Measurements from ENCODE around the gene TTLL12.

Gene TTLL12

DNA sequence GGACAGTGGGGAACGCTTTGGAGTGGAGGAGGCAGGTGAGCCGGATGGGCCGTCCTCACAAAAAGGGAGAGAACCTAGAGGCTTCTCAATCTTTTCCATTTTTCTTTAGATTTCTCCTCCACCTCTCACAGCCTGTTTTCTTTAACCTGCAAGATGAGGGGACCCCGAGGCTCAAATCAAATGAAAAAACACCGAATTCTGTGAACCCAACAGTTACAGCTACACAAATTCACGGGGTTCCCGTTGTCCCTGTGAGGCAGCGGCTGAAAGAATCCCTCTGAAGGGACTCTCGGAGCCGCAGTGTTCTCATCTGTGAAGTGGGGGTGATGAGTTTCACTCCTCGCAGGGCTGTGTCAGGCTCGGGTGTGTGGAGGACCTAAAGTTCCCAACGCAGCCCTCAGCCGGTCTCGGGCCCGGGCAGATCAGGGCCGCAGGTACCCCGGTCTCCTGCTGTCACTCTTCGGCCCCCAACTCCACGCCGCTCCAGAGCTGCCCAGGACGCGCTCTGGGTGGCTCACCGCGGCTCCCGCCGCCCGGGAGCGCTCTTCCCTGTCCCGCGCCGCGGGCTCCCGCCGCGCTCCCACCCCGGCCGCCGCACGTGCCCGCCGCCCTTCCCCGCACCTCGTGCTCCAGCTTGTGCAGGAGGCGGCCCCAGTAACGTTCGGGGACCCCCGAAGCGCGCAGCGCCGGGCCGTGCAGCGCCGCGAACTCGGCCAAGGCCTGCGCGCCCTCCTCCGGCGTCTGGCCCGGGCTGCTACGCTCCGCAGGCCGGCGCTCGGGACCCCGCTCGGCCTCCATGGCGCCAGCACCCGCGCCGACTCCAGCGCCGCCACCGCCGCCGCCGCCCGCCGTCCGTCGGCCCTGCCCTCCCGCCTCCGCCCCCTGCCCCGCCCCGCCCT lies at the start of gene TTLL12:
TTLL12 (minus strand) TSS at position 863 of the 899 bp plus-strand sequence; CDS start at position 798, 65 bp downstream.
- DNase-seq, result peak; percentile 58 to 61

DNA sequence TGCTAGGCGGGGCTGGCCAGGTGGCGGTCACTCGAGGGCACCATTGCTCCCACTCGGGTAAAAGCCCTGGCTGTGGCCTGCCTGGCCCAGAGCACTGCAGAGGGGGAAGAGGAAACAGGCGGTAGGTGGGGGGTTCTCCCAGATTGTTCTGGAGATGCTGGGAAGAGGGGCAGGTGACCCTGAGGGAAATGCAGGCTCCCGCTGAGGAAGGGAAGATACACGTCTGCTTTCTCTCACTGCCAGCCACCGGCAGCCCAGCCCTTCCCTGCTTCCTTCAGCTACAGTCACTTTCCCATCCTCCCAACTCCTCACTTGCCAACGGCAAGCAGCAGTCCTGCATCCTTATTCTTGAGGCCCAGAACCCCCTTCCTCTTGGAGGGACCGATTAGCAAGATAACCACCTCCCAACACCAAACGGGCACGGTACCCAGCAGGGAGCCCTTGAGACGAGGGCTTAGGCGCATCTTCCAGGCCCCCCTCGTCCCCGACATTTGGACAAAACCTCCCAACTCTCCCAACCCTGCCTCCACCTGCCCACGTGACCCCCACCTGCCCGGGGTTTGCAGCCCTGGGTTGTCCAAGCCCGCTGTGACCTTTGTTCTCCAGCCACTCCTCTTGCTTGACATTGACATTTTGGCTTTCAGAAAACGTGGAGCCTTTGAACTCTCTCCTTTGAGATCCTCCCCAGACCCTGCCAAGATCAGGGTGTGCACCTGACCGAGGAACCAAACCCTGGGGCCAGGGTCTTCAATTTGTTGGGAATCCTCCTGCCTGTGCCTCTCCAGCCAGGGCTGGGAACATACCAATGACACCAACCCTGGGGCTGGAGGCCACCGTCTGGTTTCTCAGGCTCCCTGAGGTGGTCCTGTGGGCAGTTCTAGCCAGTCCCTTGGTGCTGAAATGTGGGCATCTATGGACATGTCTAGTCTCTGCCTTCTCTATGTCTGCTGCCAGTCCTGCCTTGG lies 48.8 kb upstream of the TTLL12 start:
- no peak for DNase-seq

DNA sequence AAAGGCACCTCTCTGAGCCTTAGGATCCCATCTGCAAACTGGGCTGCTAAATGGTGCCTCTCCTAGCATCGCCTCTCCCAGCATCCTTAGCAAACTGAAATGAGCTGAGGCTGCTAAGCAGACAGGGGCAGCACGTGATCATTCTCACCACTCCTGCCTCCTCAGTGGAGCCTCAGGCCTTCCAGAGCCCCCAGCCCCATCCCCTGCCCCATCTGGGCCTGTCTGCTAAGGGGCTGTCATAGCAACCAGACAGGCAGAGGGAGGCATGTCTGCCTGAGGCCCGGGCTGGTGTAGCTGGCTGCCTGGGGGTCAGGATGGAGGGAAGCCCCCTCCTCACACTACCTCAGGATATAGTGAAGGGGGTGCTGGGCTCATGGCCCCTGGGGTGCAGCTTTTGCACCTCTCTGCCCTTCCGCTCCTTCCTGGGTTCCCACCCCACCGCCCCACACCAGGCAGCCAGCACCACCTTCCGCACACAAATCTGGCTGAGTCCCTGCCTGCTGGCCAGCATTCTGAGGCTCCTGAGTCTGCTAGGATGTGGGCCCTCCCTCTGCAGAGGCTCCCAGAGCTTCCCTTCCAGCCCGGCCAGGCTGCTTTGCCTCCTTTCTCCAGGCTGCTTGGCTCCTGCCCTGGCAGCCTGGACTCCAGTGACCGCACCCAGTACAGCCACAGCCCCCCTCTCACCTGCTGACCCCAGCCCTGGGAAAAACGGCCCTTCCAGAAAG lies 47.5 kb upstream of the TTLL12 start:
- DNase-seq, result no peak

DNA sequence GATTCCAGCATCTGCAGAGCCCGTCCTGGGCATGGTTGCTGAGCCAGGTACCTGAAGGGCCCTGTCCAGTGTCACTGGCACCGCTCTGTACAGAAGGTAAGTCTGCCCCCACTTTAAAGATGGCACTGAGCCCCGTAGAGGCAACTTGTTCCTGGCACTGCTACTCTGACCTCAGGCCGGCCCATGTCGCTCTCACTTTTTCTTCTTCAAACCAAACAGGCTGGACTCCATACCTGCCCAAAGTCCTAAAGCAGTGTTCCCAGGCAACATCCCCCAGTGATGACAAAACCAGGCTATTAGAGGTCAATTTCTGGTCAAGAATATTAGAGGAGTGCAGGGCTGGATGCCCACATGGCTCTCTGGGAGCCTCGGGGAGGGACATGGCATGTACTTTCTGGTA lies 46.6 kb upstream of the TTLL12 start:
- DNase-seq, result no peak

DNA sequence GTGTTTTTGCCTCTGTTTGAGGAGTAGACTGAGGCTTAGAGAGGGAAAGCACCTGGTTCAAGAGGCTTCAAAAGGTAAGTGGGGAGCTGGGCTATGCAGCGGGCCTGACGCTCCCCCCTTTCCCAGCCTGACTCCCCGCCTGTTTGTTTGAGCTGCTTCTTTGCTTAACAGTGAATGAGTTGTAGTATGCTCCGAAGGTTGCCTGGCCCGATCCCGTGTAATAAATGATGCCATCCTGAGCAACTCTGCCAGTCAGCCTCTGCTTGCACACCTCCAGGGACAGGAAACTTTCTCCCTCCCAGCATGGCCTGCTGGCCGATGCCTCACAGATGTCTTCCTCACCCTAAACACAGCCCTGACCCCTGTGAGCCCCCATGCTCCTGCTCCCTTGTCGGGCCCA lies 45.5 kb upstream of the TTLL12 start:
- DNase-seq, result no peak

DNA sequence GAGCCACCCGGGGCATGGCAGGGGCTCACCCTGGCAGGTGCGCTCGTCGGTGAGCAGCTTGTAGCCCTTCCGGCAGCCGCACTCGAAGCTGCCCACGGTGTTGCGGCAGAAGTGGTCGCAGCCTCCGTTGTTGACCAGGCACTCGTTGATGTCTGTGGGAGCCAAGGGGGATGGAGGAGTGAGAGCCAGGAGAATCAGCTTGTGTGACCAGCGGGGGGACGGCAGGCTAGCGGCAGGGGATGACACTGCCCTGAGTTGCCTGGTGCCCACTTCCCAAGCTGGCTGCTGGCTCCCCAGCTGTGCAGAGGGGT lies 44.7 kb upstream of the TTLL12 start:
- DNase-seq, result no peak

DNA sequence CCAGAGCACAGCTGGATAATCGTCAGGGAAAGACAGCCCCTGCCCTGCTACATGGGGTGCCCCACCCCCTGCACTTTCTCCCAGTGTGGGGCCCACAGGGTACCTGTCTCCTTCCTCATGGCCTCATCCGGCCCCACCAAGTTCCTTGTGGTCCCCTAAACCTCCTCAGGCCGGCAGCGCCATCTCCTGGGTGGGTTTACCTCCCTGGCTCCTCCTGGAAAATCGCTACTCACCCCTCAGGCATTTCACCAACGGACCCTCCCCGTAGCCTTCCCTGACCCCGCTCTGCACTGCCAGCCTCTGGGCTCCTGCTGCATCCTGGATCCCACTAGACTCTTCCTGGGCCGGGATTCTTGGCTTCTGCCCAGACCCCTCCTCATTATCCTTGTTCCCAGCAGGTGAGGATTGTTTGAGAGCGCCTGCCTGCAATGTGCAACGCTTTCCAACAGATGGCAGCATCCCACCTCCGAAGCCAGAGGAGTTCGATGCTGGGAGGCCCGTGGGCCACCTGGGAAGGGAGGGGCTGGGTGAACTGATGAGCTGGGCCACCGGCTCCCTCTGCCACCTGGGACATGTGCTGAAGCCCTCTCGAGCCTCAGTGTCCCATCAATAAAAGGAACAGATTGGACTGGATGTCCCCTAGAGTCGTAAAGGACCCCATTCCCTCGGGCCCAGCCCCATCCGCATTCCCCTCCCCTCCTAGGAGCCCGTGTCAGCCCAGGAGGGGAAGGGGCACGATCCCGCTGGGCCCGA lies 44.2 kb upstream of the TTLL12 start:
- DNase-seq, result peak; percentile 65

DNA sequence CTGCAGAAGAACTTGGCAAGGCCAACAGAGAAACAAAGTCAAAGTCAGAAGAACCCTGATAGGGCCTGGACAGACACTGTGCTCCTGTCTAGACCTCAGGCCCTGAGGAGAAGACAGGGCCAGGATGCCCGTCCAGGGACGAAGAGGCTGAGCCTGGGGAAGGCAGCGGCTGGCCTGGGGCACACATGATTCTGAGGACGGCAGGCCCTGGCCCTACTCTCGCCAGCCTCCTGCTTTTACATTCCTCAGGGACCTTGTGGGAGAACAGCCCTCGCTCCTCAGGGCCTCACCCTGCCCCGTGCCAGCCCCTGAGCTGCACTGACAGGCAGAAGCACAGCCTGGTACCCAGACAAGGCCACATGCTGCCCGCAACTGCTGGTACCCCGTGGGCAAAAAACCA lies 43.6 kb upstream of the TTLL12 start:
- DNase-seq, result no peak

DNA sequence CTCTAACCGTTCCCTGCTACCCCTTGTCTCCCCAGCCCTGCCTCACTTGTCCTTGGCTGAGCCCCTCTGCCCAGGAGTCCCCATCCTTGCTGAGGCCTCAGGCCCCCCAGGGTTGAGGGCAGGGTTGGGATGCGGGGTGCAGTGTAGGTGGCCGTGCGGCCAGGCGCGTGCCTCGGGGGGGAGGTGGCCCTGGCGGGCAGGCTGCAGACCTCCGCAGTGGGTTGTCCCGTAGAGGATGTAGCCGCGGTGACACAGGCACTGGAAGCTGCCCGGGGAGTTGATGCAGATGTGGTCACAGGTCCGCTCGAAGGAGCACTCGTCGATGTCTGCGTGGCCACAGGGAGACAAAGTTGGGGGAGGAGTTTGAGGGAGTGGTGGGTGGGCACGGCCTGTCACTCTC lies 41.9 kb upstream of the TTLL12 start:
- no peak for DNase-seq

DNA sequence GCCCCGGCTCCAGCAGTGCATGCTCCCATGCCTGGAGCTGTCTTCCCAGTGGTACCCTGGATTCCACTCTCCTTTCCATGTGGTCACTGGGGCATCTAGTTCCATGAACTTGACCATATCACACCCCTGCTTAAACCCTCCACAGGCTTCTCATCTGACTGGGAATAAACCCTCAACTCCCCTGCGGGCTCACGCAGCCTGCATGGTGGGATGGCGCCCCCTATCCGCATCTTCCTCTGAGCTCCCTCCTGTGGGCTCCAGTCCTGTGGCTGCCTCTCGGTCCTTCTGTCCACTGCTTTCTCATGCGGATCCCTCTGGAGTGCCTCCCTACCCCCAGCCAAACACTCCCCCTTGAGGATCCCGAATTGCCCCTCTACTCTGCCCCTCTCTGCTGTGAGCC lies 41.4 kb upstream of the TTLL12 start:
- DNase-seq, result peak in 1 of 2 donors; percentile 9

DNA sequence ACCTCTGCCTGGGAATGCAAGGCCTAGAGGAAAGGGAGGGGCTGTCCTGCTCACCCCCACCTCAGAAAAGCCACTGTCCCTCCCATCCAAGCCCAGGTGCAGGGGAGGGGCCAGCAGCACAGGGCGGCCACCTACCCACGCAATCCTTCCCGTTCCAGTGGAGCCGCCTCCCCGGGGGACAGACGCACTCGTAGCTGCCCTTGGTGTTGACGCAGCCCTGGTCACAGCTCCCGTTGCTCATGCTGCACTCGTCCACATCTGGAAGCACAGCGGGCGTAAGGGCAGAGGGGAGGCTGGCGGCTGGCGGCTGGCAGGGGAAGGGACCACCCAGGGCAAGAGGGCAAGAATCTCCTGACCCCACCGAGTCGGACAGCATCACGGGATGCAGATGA lies 40.3 kb upstream of the TTLL12 start:
- no peak for DNase-seq

DNA sequence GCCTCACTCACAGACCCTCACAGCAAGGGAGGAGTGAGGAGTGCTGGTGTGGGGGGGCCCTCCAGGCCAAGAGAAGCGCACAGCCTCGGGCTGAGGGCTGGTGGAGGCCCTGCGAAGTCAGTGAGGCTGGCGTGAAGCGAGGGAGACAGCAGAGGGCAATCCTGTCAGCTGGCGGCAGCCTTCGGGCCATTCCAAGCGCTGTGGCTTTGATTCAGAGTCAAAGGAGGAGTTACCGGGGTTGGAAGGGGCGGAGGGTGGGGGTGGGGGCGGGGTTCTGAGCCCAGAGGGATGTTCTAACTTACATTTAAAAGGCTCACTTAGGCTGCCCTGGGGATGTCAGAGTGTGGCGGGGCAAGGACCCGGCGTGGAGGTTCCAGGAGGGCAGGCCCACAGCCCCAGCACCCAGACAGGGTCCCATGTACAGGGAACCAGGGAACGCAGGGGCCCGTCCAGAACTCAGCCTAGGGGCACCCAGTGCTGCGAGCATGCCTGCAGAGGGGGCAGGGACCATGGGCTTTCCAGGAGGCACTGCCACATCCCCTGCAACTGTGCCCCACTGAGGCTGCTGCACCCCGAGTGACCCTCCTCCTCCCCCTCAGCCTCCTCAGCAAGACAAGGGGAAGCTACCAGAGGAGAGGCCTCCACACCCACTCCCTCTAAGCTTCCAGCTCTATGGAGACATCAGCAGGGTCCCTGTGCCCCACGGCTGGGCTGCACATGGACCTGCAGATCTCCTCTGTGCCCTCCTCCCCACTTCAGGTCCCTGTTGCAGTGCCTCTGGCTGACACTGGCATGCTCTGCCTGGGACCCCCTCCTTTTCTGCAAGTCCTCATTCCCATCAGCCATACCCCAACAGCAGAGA lies 39.7 kb upstream of the TTLL12 start:
- DNase-seq, result no peak

DNA sequence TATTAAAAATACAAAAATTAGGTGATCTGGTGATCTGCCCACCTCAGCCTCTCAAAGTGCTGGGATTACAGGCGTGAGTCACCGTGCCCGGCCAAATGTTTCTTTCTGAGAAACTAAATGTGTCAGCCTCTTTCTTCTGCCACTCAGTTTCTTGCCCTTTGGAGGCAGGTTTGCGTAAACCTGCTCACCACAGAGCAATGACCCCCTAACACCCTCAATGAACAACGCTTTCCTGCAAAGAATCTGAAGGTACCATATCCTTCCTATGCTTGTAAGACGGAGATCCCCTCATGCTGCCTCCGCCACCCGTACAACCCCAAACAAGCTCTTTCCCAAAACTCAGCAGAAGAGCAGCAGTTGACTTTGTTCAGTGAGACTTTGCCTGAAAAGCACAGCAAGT lies 38.7 kb upstream of the TTLL12 start:
- DNase-seq, result no peak

DNA sequence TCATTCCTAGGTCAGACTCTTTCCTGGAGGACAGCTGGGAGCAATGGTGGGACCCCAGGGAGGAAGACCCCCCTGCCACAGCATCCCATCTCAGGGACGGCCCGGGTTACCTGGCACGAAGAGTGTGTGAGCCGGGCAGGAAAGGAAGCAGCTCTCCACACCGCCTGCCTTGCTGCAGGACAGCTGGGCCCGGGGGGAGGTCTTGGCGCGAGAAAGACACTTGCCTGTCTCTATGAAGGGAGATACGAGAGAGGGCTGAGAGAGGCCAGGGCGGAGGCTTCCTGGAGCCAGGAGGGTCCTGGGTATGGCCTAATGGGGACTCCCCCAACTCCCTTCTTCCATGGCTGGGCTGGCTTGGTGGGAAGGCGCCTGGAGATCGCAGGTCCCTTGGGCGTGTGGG lies 36.1 kb upstream of the TTLL12 start:
- no peak for DNase-seq

DNA sequence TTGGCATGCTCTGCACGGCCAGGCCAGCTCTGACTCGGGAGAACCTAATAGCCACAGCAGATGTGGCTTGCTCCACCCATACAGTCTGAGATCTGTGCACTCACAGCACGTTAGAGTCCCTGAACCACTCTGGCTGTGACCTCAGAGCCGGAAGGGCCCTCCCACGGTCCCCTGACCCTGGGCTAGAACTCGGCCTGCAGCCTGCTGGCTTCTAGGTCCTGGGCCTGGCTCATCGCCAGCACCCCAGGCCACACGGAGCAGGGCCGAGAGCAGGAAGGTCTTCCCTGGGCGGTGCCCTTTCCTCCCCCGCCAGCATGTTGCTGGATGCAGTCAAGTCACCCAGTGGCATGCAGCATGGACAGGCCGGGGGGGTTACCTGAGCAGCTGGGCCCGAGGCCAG lies 35.3 kb upstream of the TTLL12 start:
- DNase-seq, result no peak

DNA sequence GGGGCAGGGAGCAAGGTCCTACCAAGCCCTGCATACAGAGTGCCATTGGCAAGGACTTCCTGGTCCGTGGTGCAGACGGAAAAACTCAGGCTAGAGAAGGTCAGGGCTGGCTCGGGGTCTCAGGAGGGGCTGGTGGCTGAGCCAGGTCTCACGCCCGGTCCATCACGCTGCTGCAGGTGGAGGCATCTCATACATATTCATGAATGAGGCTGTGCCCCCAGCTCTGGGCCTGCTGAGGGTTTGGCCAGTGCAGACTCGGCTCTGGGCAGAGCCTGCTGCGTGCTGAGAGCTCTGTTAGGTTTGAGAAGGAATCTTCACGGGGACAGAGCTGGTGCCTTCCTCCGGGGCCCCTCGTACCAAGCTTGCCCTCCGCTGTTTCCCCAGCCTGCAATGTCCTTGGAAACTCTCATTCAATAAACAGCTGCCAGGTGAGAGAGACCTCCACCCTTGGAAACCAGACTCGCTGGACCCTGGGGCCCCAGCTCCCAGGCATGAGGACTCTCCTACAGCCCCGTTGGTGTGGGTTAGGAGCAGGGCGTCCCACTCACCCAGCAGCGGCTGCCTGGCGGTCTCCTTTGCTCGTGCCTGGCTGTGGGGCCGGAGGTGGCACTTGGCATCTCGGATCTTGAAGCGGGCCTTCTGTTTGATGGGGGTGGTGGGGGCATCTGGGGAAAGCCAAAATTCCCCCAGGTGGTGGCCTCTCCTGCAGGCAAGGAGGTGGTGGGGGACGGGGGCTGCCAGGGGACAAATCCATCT lies 33.9 kb upstream of the TTLL12 start:
- no peak for DNase-seq

DNA sequence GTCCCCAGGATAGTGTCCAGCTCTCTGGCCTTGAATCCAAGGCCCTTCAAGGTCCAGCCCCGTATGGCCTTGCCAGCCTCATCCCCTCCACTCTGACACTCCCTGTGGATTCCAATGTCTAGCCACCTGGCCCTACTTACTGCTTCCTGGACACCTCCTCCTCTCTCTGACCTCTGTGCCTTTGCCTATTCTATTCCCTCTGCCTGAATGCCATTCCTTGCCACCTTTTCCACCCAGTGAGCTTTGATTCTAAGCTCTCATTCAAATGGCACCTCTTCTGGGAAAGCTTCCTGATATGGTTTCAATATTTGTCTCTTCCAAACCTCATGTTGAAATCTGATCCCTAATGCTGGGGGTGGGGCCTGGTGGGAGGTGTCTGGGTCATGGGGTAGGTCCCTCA lies 31.9 kb upstream of the TTLL12 start:
- no peak for DNase-seq

DNA sequence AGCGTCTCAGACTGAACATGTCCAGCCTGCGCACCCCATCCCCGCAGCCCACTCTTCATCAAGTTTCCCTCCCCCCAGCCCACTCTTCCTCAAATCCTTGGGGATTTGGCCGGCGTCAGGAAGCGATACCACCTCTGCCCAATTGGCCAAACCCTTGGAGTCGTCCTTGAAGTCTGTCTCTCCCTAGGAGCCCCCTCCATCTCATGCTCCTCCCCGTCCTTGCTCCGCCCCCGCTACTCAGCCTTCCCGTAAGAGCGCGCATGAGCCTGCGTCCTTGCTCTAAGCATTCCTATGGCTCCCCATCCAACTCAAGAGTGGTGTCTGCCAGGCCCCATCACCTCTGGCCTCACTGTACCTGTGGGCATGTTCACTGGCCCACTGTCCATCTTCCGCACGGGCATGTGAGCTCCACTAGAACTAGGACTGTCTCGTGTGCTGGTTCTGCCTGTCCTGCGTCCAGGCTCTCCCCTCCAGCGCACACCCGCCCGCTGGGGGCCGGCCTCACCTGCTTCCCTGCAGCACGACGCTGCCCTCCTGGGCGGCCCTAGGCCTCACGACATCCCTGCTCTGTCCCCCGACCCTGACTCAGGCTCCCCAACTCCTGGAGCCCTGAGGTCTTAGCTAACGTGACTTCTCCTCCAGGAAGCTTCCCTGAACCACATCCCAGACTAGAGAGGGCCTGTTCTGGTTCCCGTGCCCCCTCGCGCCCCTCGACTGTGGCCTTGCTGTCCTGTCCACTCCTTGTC lies 30.5 kb upstream of the TTLL12 start:
- no peak for DNase-seq

DNA sequence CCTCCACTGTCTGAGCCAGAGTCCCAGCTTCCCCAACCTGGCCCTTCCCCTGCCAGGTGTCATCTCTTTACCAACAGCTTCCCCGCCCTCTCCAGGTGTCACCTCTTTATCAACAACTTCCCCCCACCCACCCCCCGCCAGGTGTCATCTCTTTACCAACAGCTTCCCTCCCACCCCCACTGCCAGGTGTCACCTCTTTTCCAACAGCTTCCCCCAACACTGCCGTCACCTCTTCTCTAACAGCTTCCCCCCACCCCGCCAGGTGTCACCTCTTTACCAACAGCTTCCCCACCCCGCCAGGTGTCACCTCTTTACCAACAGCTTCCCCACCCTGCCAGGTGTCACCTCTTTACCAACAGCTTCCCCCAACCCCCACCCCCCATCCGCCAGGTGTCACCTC lies 29.8 kb upstream of the TTLL12 start:
- DNase-seq, result no peak

DNA sequence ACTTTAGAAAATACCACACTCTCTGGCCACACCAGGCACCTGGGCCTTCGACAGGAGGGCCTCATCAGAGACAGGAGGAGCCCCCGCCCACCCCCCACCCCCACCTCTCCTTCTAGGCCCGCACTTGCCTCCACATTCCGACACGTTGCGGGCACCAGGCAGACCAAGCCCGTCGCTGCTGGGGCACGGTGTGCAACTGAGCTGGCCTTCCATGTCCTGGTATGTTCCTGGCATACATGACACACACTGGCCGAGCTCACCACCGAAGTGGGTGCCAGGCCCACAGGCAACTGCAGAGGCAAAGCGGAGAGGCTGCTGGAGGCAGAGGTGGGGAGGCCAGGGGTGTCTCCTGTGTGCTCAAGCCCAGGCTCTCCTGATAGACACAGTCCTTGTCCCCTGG lies 27.0 kb upstream of the TTLL12 start:
- DNase-seq, result no peak

Measured in CD4-positive, alpha-beta T cell treated with Interleukin-4 for 1 hour (primary cell).